H9 (cell line): ENCODE measurements around the gene AATK. TPM values are rescaled to one million over a fixed set of nuclear protein-coding genes. Genes with fewer than 3 reads are reported as not detected.

Source experiments
- DNase-seq: peaks from one replicate; pipeline ENCODE4 v3.0.0-alpha.2; 2017
- H2AFZ ChIP-seq: one replicate; pipeline ENCODE4 v1.6.1; 2013; ENCODE audit warnings: mild to moderate bottlenecking, low read length, control low read depth, moderate library complexity
- H2AK5ac ChIP-seq: 2 replicates; pipeline ENCODE4 v1.6.1; 2013; ENCODE audit warnings: low read length, control low read depth, mixed read lengths; ENCODE audit not compliant: insufficient read length
- H2BK120ac ChIP-seq: one replicate; pipeline ENCODE4 v1.6.1; 2013; ENCODE audit warnings: low read depth, mild to moderate bottlenecking, low read length, control low read depth, inconsistent platforms; ENCODE audit not compliant: poor library complexity, severe bottlenecking
- H2BK12ac ChIP-seq: 2 replicates; pipeline ENCODE4 v1.6.1; 2013; ENCODE audit warnings: low read length, control low read depth, mixed read lengths, low read depth; ENCODE audit not compliant: insufficient read length
- H2BK15ac ChIP-seq: 2 replicates; pipeline ENCODE4 v1.6.1; 2013; ENCODE audit warnings: low read depth, low read length, control low read depth
- H2BK20ac ChIP-seq: one replicate; pipeline ENCODE4 v1.6.1; 2013; ENCODE audit warnings: low read depth, mild to moderate bottlenecking, low read length, control low read depth, inconsistent platforms; ENCODE audit not compliant: poor library complexity, severe bottlenecking
- H2BK5ac ChIP-seq: 2 replicates; pipeline ENCODE4 v1.6.1; 2013; ENCODE audit warnings: low read length, control low read depth, mixed read lengths; ENCODE audit not compliant: insufficient read length
- H3K14ac ChIP-seq: 2 replicates; pipeline ENCODE4 v1.6.1; 2013; ENCODE audit warnings: low read length, control low read depth; ENCODE audit not compliant: insufficient read depth
- H3K18ac ChIP-seq: 2 replicates; pipeline ENCODE4 v1.6.1; 2013; ENCODE audit warnings: low read depth, mild to moderate bottlenecking, mixed read lengths, low read length, control low read depth; ENCODE audit not compliant: insufficient read length
- H3K23ac ChIP-seq: 2 replicates; pipeline ENCODE4 v1.6.1; 2013; ENCODE audit warnings: low read length, control low read depth, mixed read lengths, low read depth; ENCODE audit not compliant: insufficient read length
- H3K23me2 ChIP-seq: 2 replicates; pipeline ENCODE4 v1.6.1; 2013; ENCODE audit warnings: low read depth, mild to moderate bottlenecking, mixed read lengths, low read length, control low read depth; ENCODE audit not compliant: insufficient read length, poor library complexity, severe bottlenecking
- H3K27ac ChIP-seq: 2 replicates; pipeline ENCODE4 v1.5.1; 2013; ENCODE audit warnings: low read length, control low read depth, mixed read lengths, low read depth; ENCODE audit not compliant: insufficient read length
- H3K27me3 ChIP-seq: 2 replicates; pipeline ENCODE4 v1.6.1; 2013; ENCODE audit warnings: low read length, control low read depth, inconsistent platforms; ENCODE audit not compliant: insufficient read depth
- H3K4ac ChIP-seq: 2 replicates; pipeline ENCODE4 v1.6.1; 2013; ENCODE audit warnings: low read depth, mild to moderate bottlenecking, control low read depth, inconsistent platforms, low read length, moderate library complexity
- H3K4me1 ChIP-seq: 2 replicates; pipeline ENCODE4 v1.6.1; 2013; ENCODE audit warnings: low read length, control low read depth, inconsistent platforms; ENCODE audit not compliant: insufficient read depth
- H3K4me2 ChIP-seq: 2 replicates; pipeline ENCODE4 v1.6.1; 2013; ENCODE audit warnings: low read length, control low read depth, mixed read lengths; ENCODE audit not compliant: insufficient read length, insufficient read depth
- H3K56ac ChIP-seq: 2 replicates; pipeline ENCODE4 v1.6.1; 2013; ENCODE audit warnings: low read depth, mild to moderate bottlenecking, mixed read lengths, low read length, control low read depth; ENCODE audit not compliant: insufficient read length
- H3K79me1 ChIP-seq: 2 replicates; pipeline ENCODE4 v1.6.1; 2013; ENCODE audit warnings: low read depth, mild to moderate bottlenecking, moderate library complexity, low read length, control low read depth, inconsistent platforms; ENCODE audit not compliant: insufficient read depth, poor library complexity, severe bottlenecking
- H3K79me2 ChIP-seq: 2 replicates; pipeline ENCODE4 v1.6.1; 2013; ENCODE audit warnings: low read length, control low read depth, inconsistent platforms; ENCODE audit not compliant: insufficient read depth
- H3K9ac ChIP-seq: 2 replicates; pipeline ENCODE4 v1.6.1; 2013; ENCODE audit warnings: low read length, control low read depth, mixed read lengths; ENCODE audit not compliant: insufficient read length; ENCODE audit errors: extremely low read depth
- H3K9me3 ChIP-seq: one replicate; pipeline ENCODE4 v1.6.1; 2013; ENCODE audit warnings: low read depth, low read length, inconsistent platforms; ENCODE audit not compliant: control insufficient read depth
- H3T11ph ChIP-seq: one replicate; pipeline ENCODE4 v1.6.1; 2013; ENCODE audit warnings: mild to moderate bottlenecking, low read length, control low read depth, inconsistent platforms
- H4K20me1 ChIP-seq: one replicate; pipeline ENCODE4 v1.6.1; 2013; ENCODE audit not compliant: control insufficient read depth, insufficient read length, insufficient read depth
- H4K5ac ChIP-seq: 2 replicates; pipeline ENCODE4 v1.6.1; 2013; ENCODE audit warnings: low read depth, mild to moderate bottlenecking, mixed read lengths, low read length, control low read depth; ENCODE audit not compliant: insufficient read length
- H4K8ac ChIP-seq: replicated peaks from 2 replicates; pipeline ENCODE4 v1.6.1; 2013; ENCODE audit warnings: low read length, control low read depth, mixed read lengths, low read depth; ENCODE audit not compliant: insufficient read length
- H4K91ac ChIP-seq: 2 replicates; pipeline ENCODE4 v1.6.1; 2013; ENCODE audit warnings: low read depth, mild to moderate bottlenecking, moderate library complexity, mixed read lengths, low read length, control low read depth; ENCODE audit not compliant: insufficient read length
- H3K27ac Mint-ChIP-seq, 3 experiments: 2 replicates in 2 of 3; 3 replicates in 1 of 3; pipeline ENCODE4 v1.8.0; 2020 to 2021; ENCODE audit warnings: mixed read lengths in 3 of 3, mild to moderate bottlenecking in 1 of 3, moderate library complexity in 1 of 3
- H3K27me3 Mint-ChIP-seq: 2 replicates; pipeline ENCODE4 v1.8.0; 2021; ENCODE audit warnings: low read depth, mild to moderate bottlenecking, moderate library complexity, mixed read lengths
- H3K36me3 Mint-ChIP-seq, 3 experiments: 2 replicates in 2 of 3; 3 replicates in 1 of 3; pipeline ENCODE4 v1.8.0; 2020 to 2021; ENCODE audit warnings: low read depth in 3 of 3, mixed read lengths in 3 of 3; ENCODE audit not compliant: insufficient read depth in 1 of 3
- H3K4me1 Mint-ChIP-seq, 2 experiments: 2 replicates each; pipeline ENCODE4 v1.8.0; 2020; ENCODE audit warnings: mixed read lengths in 2 of 2
- H3K4me3 Mint-ChIP-seq, 2 experiments: 2 replicates in 1 of 2; 3 replicates in 1 of 2; pipeline ENCODE4 v1.8.0; 2020 to 2021; ENCODE audit warnings: mild to moderate bottlenecking in 2 of 2, mixed read lengths in 2 of 2, moderate library complexity in 1 of 2
- H3K9me3 Mint-ChIP-seq, 2 experiments: 2 replicates in 1 of 2; 3 replicates in 1 of 2; pipeline ENCODE4 v1.8.0; 2020; ENCODE audit warnings: mild to moderate bottlenecking in 2 of 2, mixed read lengths in 2 of 2, moderate library complexity in 1 of 2
- WGBS: extraction: QIAGEN DNeasy Blood & Tissue Kit; methylation state at CpG from one replicate; pipeline ENCODE4 v1.1.7; 2013; ENCODE audit warnings: missing lambda C conversion rate, low lambda C conversion rate, mixed read lengths; ENCODE audit not compliant: insufficient read length; ENCODE audit errors: extremely low coverage; 5-methylcytosine and 5-hydroxymethylcytosine counted together
- total RNA-seq: library from RNA; stranded (reverse); gene quantifications from 2 replicates; pipeline ENCODE4 v1.2.1, GENCODE V29; 2021
- TF ChIP-seq, protein P1 (sequence below): fragments of 200-600 bp; sonication (generic); conservative IDR thresholded peaks from 3 replicates; pipeline ENCODE4 v1.8.0; 2021; ENCODE audit warnings: antibody characterized with exemption, mild to moderate bottlenecking

Gene AATK
- total RNA-seq, 1 experiment from 2014 or later: 2.4 TPM

DNA sequence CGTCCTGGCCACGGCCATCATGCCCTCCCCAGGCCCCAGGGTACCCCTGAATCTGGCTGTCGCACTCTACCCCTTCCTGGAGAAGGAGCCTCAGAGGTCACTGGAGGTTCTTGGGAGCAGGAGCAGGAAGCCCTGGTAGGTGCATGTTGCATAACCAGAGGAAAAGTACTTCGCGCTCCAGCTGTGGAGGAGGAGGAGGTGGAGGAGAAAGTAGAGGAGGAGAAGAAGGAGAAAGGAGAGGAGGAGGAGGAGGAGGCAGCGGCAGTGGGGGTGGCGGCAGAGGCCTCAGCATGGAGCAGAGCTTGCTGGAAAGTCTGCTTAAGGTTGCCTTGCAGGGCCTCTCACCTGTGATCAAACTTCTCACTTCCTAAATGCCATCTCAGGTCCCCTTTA is 69.3 kb downstream of the AATK start:
- Histone ChIP-seq H3K27ac (no peak overlapping the region), H3K4ac (no peak overlapping the region), H2BK12ac (no peak overlapping the region), H3K14ac (no peak overlapping the region), H3K79me1 (no peaks in the 10 kb centered on the region), H4K5ac (no peak overlapping the region), H4K20me1 (no peaks in the 10 kb centered on the region), H3K23ac (no peak overlapping the region), H3K4me2 (no peak overlapping the region), H2BK120ac (no peak overlapping the region), H2BK5ac (no peak overlapping the region), H4K8ac (no peak overlapping the region), H3T11ph (no peak overlapping the region), H3K18ac (no peak overlapping the region), H3K9me3 (no peaks in the 10 kb centered on the region), H3K27me3 (no peaks in the 10 kb centered on the region), H3K23me2 (no peaks in the 10 kb centered on the region), H2BK15ac (0 out of 2 replicates have a peak overlapping the region, but pooled peaks have one; percentile 9), H4K91ac (no peak overlapping the region), H3K9ac (no peak overlapping the region), H2BK20ac (no peak overlapping the region), H2AFZ (no peak overlapping the region), H3K4me1 (no peaks in the 10 kb centered on the region; the same call in 1 of the 2 replicates), H3K79me2 (no peaks in the 10 kb centered on the region), H3K56ac (no peak overlapping the region), H2AK5ac (no peak overlapping the region)
- no CpG with 5 or more reads among the region's 7 CpGs for WGBS
- TF ChIP-seq, protein P1, sequence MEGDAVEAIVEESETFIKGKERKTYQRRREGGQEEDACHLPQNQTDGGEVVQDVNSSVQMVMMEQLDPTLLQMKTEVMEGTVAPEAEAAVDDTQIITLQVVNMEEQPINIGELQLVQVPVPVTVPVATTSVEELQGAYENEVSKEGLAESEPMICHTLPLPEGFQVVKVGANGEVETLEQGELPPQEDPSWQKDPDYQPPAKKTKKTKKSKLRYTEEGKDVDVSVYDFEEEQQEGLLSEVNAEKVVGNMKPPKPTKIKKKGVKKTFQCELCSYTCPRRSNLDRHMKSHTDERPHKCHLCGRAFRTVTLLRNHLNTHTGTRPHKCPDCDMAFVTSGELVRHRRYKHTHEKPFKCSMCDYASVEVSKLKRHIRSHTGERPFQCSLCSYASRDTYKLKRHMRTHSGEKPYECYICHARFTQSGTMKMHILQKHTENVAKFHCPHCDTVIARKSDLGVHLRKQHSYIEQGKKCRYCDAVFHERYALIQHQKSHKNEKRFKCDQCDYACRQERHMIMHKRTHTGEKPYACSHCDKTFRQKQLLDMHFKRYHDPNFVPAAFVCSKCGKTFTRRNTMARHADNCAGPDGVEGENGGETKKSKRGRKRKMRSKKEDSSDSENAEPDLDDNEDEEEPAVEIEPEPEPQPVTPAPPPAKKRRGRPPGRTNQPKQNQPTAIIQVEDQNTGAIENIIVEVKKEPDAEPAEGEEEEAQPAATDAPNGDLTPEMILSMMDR: no peak
- no peaks in the 10 kb centered on the region; a peak in 2 of 7 replicates for H3K36me3 Mint-ChIP-seq
- H3K4me1 Mint-ChIP-seq: peaks cover 30 to 41% of the 10 kb centered on the region in 2 experiments
- no peaks in the 10 kb centered on the region; a peak in 1 of 5 replicates for H3K9me3 Mint-ChIP-seq
- peak overlapping the region in 1 of 3 experiments; percentile 10; a peak in 1 of 7 replicates for H3K27ac Mint-ChIP-seq
- H3K27me3 Mint-ChIP-seq: peaks cover 3% of the 10 kb centered on the region; the same call in 1 of the 2 replicates
- no peak overlapping the region; a peak in 1 of 5 replicates for H3K4me3 Mint-ChIP-seq
- DNase-seq: no peak
